ENCODE measurements around the gene ZBBX.

- no peak for TF ChIP-seq CTCF (IDR thresholded peaks at IDR 0.05)
- TF ChIP-seq POLR2A (IDR thresholded peaks at IDR 0.05), result no peak
Observed at GRCh38 chr3:167318306-167318705, 61.8 kb downstream of the ZBBX start.
